ENCODE results near the gene PTPMT1. TPM values are rescaled to one million over a fixed set of nuclear protein-coding genes. Genes with fewer than 3 reads are reported as not detected.

PTPMT1 gene
- total and polyA plus RNA-seq, 2 experiments from 2014 or later = 106 to 109 TPM

DNA sequence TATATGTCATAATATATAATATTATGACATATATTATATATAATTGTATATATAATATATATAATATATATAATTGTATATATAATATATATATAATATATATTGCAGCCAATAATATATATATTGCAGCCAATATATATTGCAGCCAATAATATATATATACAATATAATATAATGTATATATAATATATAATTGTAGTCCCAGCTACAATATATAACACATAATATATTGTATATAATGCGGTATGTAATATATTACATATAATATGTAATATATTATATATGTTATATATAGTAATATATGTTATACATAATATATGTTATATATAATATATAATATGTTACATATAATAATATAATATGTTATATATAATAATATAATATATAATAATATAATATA, 6.7 kb upstream of the PTPMT1 start:
- H4K20me1 ChIP-seq (replicated peaks; ENCODE audit: insufficient read depth) = no peaks in the 10 kb centered on the region
- no peaks in the 10 kb centered on the region for H3K27me3 ChIP-seq (ENCODE audit: insufficient read depth)
- no peaks in the 10 kb centered on the region for H3K9me2 ChIP-seq (ENCODE audit: insufficient read depth)
- no peak overlapping the region for H3K4me2 ChIP-seq
- H3K36me3 Mint-ChIP-seq (ENCODE audit: low read depth) = no peaks in the 10 kb centered on the region
- H3K36me3 ChIP-seq (ENCODE audit: insufficient read depth) = no peaks in the 10 kb centered on the region
- H3K27ac ChIP-seq (ENCODE audit: low read depth) = no peak overlapping the region
- DNase-seq (ENCODE audit: low spot score) (no peak), ATAC-seq (no peak)
- no peak overlapping the region for H2AFZ ChIP-seq
- H3K27me3 Mint-ChIP-seq (ENCODE audit: insufficient read depth, low read depth, poor library complexity) = peaks cover 2% of the 10 kb centered on the region
- no peaks in the 10 kb centered on the region for H3K79me2 ChIP-seq (replicated peaks; ENCODE audit: insufficient read depth)
- no peak for TF ChIP-seq STAT1 (IDR thresholded peaks at IDR 0.05; ENCODE audit: unreplicated experiment)
- TF ChIP-seq, protein P1, sequence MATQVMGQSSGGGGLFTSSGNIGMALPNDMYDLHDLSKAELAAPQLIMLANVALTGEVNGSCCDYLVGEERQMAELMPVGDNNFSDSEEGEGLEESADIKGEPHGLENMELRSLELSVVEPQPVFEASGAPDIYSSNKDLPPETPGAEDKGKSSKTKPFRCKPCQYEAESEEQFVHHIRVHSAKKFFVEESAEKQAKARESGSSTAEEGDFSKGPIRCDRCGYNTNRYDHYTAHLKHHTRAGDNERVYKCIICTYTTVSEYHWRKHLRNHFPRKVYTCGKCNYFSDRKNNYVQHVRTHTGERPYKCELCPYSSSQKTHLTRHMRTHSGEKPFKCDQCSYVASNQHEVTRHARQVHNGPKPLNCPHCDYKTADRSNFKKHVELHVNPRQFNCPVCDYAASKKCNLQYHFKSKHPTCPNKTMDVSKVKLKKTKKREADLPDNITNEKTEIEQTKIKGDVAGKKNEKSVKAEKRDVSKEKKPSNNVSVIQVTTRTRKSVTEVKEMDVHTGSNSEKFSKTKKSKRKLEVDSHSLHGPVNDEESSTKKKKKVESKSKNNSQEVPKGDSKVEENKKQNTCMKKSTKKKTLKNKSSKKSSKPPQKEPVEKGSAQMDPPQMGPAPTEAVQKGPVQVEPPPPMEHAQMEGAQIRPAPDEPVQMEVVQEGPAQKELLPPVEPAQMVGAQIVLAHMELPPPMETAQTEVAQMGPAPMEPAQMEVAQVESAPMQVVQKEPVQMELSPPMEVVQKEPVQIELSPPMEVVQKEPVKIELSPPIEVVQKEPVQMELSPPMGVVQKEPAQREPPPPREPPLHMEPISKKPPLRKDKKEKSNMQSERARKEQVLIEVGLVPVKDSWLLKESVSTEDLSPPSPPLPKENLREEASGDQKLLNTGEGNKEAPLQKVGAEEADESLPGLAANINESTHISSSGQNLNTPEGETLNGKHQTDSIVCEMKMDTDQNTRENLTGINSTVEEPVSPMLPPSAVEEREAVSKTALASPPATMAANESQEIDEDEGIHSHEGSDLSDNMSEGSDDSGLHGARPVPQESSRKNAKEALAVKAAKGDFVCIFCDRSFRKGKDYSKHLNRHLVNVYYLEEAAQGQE (IDR thresholded peaks at IDR 0.05; ENCODE audit: unreplicated experiment) = no peak
- no peak for TF ChIP-seq ETS1 (IDR thresholded peaks at IDR 0.05)
- no peak for TF ChIP-seq EZH2 (IDR thresholded peaks at IDR 0.05; ENCODE audit: low read depth, unreplicated experiment)
- no peak for TF ChIP-seq ZNF114 (CRISPR knock-in tag; IDR thresholded peaks at IDR 0.05)
- no peak for TF ChIP-seq ZNF331 (CRISPR knock-in tag; IDR thresholded peaks at IDR 0.05; ENCODE audit: low read depth)
- no peak for TF ChIP-seq POLR2AphosphoS5 (IDR thresholded peaks at IDR 0.05; ENCODE audit: low read depth)
- no peak for TF ChIP-seq CREB1 (CRISPR knock-in tag; IDR thresholded peaks at IDR 0.05; ENCODE audit: low read depth)
- no peak for TF ChIP-seq CTCF (conservative IDR thresholded peaks at IDR 0.05; ENCODE audit: low read depth in 2 of 2)
- TF ChIP-seq EZH2phosphoT487 (IDR thresholded peaks at IDR 0.05; ENCODE audit: unreplicated experiment) = no peak
- no peak for TF ChIP-seq JUNB (IDR thresholded peaks at IDR 0.05; ENCODE audit: unreplicated experiment)
- no peak for TF ChIP-seq ZNF462 (CRISPR knock-in tag; IDR thresholded peaks at IDR 0.05)
- TF ChIP-seq NANOG (IDR thresholded peaks at IDR 0.05; ENCODE audit: borderline replicate concordance) = no peak
- no peak overlapping the region for H3K27ac Mint-ChIP-seq
- no peak overlapping the region for H3K4me3 ChIP-seq
- H3K4me1 ChIP-seq (ENCODE audit: insufficient read depth) = peaks cover 5% of the 10 kb centered on the region; the same call in 1 of the 2 replicates
- peaks cover 8% of the 10 kb centered on the region for H3K4me1 Mint-ChIP-seq
- no peaks in the 10 kb centered on the region for H3K9me3 Mint-ChIP-seq
- 0 out of 2 replicates have a peak, but pooled peaks cover 3% of the 10 kb centered on the region for H3F3A ChIP-seq (replicated peaks; ENCODE audit: low read depth)
- H3K4me3 Mint-ChIP-seq = no peak overlapping the region

All from GM23338 (cell line).